ENCODE results near the gene NOB1.
A peak's percentile ranks its signal among the peaks of the same experiment; 100 is the strongest.

The NOB1 gene

DNA sequence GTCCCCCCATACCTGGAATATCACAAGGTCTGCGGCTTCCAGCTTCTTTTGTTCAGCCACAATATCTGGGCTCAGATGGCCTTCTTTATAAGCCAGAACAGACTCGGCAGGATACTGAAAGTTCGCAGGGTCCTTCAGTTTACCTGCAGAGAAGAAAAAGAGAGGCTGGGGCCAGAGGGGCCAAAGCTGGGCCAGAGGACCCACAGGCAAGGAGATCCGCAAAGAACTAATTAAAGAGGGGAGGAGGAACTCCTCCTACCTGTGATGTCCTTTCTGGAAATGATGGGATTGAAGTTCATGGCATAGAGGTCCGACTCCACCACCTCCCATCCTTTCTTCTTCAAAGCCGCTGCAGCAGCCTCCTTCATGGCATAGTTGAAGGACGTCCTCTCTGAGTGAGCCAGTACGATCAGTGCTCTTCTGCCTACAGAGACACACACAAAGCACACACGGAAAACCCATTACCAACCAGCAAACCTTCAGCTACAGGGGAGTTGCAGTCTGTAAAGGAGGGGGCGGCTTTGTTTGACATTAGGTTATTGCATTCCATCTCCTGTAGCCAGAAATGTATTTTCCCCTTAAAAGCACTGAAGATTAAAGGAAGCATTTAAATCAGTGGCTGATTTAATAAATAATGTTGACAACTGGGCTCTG is 36.5 kb downstream of the NOB1 start:
- no peak for DNase-seq

DNA sequence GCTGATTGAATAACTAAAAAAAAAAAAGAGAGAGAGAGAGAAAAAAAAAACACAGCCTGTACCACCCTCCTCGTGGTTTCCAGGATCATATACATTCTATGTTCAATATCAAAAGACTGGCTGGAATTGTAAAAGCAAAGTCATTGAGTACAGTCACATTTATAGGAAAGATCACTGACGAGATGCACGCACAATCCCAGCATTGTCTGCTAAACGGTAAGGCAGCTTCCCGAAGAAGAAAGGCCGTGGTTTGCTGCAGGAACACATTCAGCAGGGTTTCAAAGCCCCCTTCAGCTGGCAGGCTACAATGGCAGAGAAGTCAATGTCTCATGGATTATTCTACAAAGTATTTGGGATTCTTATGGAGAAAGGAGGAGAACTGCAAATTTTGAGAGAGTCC is 37.7 kb downstream of the NOB1 start:
- no peak for DNase-seq

- no peak for DNase-seq
Measured at GRCh38 chr16:69712914-69713581, 41.7 kb downstream of the NOB1 start.

DNA sequence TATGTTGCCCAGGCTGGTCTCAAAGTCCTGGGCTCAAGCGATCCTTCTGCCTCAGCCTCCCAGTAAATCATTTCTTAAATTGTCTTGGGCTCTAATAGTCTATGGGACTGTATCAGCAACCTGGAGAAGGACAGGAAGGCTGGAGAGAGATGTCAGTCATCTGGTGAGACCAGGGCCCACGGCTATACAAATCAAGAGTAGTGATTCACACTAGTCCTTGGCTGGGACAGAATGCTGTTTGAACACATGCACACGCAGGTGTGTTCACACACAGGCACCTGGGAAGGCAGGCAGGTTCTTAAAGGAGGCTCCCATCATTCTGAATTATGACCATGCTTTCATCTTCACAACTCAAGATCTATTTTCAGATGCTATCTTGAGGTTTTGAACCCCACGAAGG is 42.4 kb downstream of the NOB1 start:
- no peak for DNase-seq

GRCh38 chr16:69711115-69711740 is 43.5 kb downstream of the NOB1 start:
- DNase-seq, result peak; percentile 16

DNA sequence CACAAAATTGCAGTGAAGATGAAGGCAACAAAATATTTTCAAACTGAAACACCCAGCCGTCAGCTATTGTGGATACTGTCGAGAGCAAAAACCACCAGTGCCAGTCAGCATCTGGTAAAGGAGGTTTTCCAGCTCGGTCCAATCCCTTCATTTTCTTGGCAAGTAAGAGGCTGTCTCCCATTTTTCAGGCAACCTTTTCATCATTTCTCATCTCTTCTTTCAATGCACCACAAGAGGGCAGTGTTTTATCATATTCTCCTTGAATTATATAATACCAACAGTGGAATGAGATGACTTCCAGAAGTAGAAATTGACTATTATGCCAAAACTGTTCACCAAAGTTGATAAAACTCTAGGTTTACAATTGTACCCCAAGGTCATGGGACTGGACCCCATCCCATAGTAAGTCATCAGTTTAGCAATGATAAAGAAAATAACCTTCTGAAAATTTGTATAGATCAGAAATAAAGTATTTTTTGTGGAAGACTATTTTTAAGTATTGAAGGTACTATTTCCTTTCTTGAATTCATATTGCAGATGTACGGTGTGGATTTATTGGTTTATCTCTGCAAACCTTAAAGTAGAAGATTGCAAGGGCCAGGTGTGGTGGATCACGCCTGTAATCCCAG is 45.2 kb downstream of the NOB1 start:
- peak; percentile 89 for DNase-seq

GRCh38 chr16:69707920-69708683 is 46.6 kb downstream of the NOB1 start:
- no peak for DNase-seq

- DNase-seq, result no peak
Measured at GRCh38 chr16:69706975-69707340, 47.8 kb downstream of the NOB1 start.

DNA sequence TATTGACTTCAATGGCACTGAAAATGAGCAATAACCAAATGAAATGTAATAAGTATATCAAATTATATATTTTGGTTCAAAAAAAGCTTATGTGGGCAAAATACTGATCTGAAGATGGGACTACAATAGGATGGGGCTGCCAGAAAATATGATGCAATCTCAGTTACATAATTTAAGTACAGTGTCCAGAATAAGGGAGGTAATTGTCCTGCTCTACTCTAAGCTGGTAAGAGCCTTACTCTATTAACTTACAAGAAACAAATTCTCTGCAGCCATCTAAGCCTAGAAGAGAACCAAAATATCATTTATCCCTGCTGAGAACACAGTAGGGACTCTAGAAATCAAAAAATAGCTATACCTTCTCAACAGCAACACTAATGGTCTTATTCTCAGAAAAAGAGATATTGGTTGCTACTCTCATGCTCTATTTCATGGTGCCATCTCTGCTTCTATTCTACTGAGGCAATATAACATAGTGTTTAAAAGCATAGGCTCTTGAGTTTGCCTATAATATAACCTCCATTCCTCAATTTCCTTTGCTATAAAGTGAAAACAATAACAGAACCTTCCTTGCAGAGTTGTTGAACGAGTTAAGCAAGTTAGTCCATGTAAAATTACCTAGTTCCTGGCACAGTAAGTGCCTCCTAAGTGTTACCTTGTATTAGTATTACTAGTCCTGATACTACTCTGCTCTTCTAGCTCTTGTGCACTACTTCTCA is 48.3 kb downstream of the NOB1 start:
- DNase-seq, result no peak

DNA sequence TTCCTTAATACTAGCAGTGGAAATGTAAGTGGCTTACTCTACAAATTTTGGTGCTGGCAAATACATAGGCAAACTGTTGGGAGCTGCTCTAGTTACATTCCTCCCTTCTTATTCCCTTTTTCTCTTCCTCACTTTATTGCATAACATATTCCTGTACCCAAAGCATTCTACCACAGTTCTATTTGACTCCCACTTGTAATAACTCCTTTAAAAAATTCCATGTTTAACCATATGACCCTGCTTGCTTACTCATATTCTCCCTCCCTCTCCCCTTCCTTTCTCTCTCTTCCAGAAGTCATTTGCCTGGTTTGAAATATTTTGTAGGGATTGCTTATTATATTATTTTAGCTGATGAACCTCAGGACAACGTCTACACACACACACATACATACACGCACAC is 51.1 kb downstream of the NOB1 start:
- no peak for DNase-seq

- DNase-seq, result no peak
Measured at GRCh38 chr16:69701866-69702265, 52.9 kb downstream of the NOB1 start.

- DNase-seq, result no peak
Measured at GRCh38 chr16:69701452-69701851, 53.3 kb downstream of the NOB1 start.

DNA sequence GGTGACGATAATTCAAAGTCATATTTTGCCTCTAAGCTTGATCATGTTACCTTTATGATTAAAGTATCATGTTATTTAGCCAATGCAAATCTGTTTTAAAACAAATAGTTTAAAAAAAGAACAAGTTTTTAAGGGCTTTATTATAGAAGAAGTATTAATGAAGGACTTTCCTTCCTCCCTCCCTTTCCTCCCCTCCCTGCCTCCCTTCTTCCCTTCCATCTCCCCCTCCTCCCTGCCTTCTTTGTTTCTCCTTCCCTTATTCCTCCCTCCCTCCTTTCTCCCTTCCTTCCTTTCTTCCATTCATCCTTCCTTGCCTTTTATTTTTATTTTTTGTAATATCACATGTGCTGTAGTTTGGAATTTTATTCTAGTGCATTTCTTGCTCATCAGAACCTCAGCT is 54.8 kb downstream of the NOB1 start:
- DNase-seq, result no peak

- DNase-seq, result no peak
Measured at GRCh38 chr16:69698404-69698803, 56.3 kb downstream of the NOB1 start.

DNA sequence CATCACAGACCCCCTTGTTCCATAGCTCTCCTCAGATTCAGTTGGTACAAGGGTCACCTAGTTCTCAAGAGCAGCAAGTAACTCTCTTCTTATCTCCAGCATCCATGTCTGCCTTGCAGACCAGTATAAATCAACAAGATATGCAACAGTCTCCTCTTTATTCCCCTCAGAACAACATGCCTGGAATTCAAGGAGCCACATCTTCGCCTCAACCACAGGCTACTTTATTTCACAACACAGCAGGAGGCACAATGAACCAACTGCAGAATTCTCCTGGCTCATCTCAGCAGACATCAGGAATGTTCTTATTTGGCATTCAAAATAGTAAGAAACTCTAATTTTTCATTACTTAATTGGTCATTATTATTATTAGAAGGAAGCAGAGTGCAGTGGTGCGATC is 60.8 kb downstream of the NOB1 start:
- DNase-seq, result no peak

GRCh38 chr16:69691980-69692911 is 62.5 kb downstream of the NOB1 start:
- no peak for DNase-seq
